Natural killer cell (primary cell): ENCODE data around the gene RAB8B. TPM values are rescaled to one million over a fixed set of nuclear protein-coding genes. Genes with fewer than 3 reads are reported as not detected.

ENCODE experiments used
- ATAC-seq, 3 donors: fragments of 150-1000 bp in 2 of 3; fragments of 200-7000 bp in 1 of 3; cut with Tn5 transposase; 1 replicate in 1 of 3; 2 replicates in 2 of 3; pipeline ENCODE4 v1.10.0; 2021; ENCODE audit warnings: mild to moderate bottlenecking in 2 of 3, moderate library complexity in 2 of 3
- DNase-seq, 2 donors: peaks; one replicate each; pipeline versions ENCODE4 v3.0.0 to v3.0.0-alpha.2; 2013 to 2021; ENCODE audit warnings: mixed read lengths in 1 of 2
- H3K27ac ChIP-seq: one replicate; pipeline ENCODE4 v1.5.1; 2013; ENCODE audit warnings: mild to moderate bottlenecking, low read length
- H3K27me3 ChIP-seq: one replicate; pipeline ENCODE4 v1.6.1; 2013; ENCODE audit warnings: low read length; ENCODE audit not compliant: control insufficient read depth, insufficient read depth
- H3K36me3 ChIP-seq: one replicate; pipeline ENCODE4 v1.6.1; 2013; ENCODE audit warnings: low read length; ENCODE audit not compliant: control insufficient read depth, insufficient read depth
- H3K4me1 ChIP-seq: one replicate; pipeline ENCODE4 v1.6.1; 2013; ENCODE audit warnings: low read length; ENCODE audit not compliant: control insufficient read depth, insufficient read depth
- H3K4me3 ChIP-seq: one replicate; pipeline ENCODE4 v1.5.1; 2013; ENCODE audit warnings: low read length
- H3K9me3 ChIP-seq: one replicate; pipeline ENCODE4 v1.6.1; 2013; ENCODE audit warnings: low read length; ENCODE audit not compliant: control insufficient read depth, insufficient read depth
- H3K27ac Mint-ChIP-seq, 2 donors: one replicate each; pipeline ENCODE4 v1.8.0; 2022; ENCODE audit warnings: mild to moderate bottlenecking in 2 of 2, mixed read lengths in 2 of 2, moderate library complexity in 1 of 2
- H3K27me3 Mint-ChIP-seq, 2 donors: one replicate each; pipeline ENCODE4 v1.8.0; 2022; ENCODE audit warnings: low read depth in 2 of 2, mixed read lengths in 2 of 2
- H3K36me3 Mint-ChIP-seq: one replicate; pipeline ENCODE4 v1.8.0; 2022; ENCODE audit warnings: mixed read lengths
- H3K4me1 Mint-ChIP-seq, 2 donors: one replicate each; pipeline ENCODE4 v1.8.0; 2022; ENCODE audit warnings: mixed read lengths in 2 of 2
- H3K4me3 Mint-ChIP-seq: one replicate; pipeline ENCODE4 v1.8.0; 2022; ENCODE audit warnings: mild to moderate bottlenecking, moderate library complexity, mixed read lengths
- H3K9me3 Mint-ChIP-seq, 2 donors: one replicate each; pipeline ENCODE4 v1.8.0; 2022; ENCODE audit warnings: mixed read lengths in 2 of 2
- CTCF ChIP-seq: fragments of 200-600 bp; IDR thresholded peaks from one replicate; pipeline ENCODE4 v1.8.0; 2022; ENCODE audit warnings: antibody characterized with exemption
- WGBS: methylation state at CpG from one replicate; pipeline ENCODE4 v1.1.7; 2013; ENCODE audit warnings: missing lambda C conversion rate; ENCODE audit not compliant: insufficient coverage; 5-methylcytosine and 5-hydroxymethylcytosine counted together
- intact Hi-C: fragments of 100-400 bp; cut with micrococcal nuclease; formaldehyde crosslinking; loops from one replicate; pipeline ENCODE4 v1.14.2; 2022
- total RNA-seq, 4 donors: library from RNA; stranded (reverse); fragments of 120-200 nt in 1 of 4; gene quantifications; one replicate each; pipeline versions ENCODE4 v1.2.3 to v1.2.4, GENCODE V29; 2013 to 2022

Gene RAB8B
- total RNA-seq, 3 donors from 2014 or later (not counting 1 experiment from before 2014, with no cell fraction given) = 128 to 155 (median 137) TPM

- intact Hi-C loops = no loop called here
- 97% methylated on average over 3 of the region's 3 CpGs for WGBS
- H3K4me3 ChIP-seq = no peak overlapping the region
- H3K36me3 Mint-ChIP-seq = no peaks in the 10 kb centered on the region
- no peak for ATAC-seq
- no peaks in the 10 kb centered on the region for H3K4me1 ChIP-seq
- H3K4me3 Mint-ChIP-seq = no peak overlapping the region
- DNase-seq = no peak
- no peaks in the 10 kb centered on the region for H3K9me3 ChIP-seq
- no peak overlapping the region for H3K27ac ChIP-seq
- H3K27ac Mint-ChIP-seq = no peak overlapping the region
- no peaks in the 10 kb centered on the region for H3K27me3 Mint-ChIP-seq
- no peaks in the 10 kb centered on the region for H3K4me1 Mint-ChIP-seq
- no peak for TF ChIP-seq CTCF
- H3K27me3 ChIP-seq = no peaks in the 10 kb centered on the region
- H3K9me3 Mint-ChIP-seq = no peaks in the 10 kb centered on the region
- no peaks in the 10 kb centered on the region for H3K36me3 ChIP-seq
These were observed 16.5 kb upstream of the RAB8B start for GRCh38 chr15:63172851-63173451.

- 93% methylated on average over 3 of the region's 3 CpGs for WGBS
- no peak overlapping the region for H3K27ac ChIP-seq
- H3K27ac Mint-ChIP-seq = no peak overlapping the region
- no peak for TF ChIP-seq CTCF
- no peaks in the 10 kb centered on the region for H3K36me3 ChIP-seq
- intact Hi-C loops = no loop called here
- no peak overlapping the region for H3K4me3 ChIP-seq
- no peaks in the 10 kb centered on the region for H3K9me3 ChIP-seq
- DNase-seq (no peak), ATAC-seq (no peak)
- no peaks in the 10 kb centered on the region for H3K27me3 Mint-ChIP-seq
- H3K4me1 ChIP-seq = no peaks in the 10 kb centered on the region
- no peaks in the 10 kb centered on the region for H3K27me3 ChIP-seq
- H3K36me3 Mint-ChIP-seq = no peaks in the 10 kb centered on the region
- no peak overlapping the region for H3K4me3 Mint-ChIP-seq
- H3K4me1 Mint-ChIP-seq = no peaks in the 10 kb centered on the region
- H3K9me3 Mint-ChIP-seq = no peaks in the 10 kb centered on the region
These were observed 13.1 kb upstream of the RAB8B start for GRCh38 chr15:63176302-63176701.

- no peaks in the 10 kb centered on the region for H3K4me1 Mint-ChIP-seq
- H3K27ac Mint-ChIP-seq = no peak overlapping the region
- Histone ChIP-seq H3K4me1 (no peaks in the 10 kb centered on the region), H3K27ac (no peak overlapping the region), H3K27me3 (no peaks in the 10 kb centered on the region), H3K9me3 (no peaks in the 10 kb centered on the region), H3K36me3 (no peaks in the 10 kb centered on the region), H3K4me3 (no peak overlapping the region)
- no peaks in the 10 kb centered on the region for H3K36me3 Mint-ChIP-seq
- no peak for ATAC-seq
- no peak for TF ChIP-seq CTCF
- no peaks in the 10 kb centered on the region for H3K27me3 Mint-ChIP-seq
- H3K4me3 Mint-ChIP-seq = no peak overlapping the region
- WGBS = 82% methylated on average over 5 of the region's 5 CpGs
- intact Hi-C loops = no loop called here
- H3K9me3 Mint-ChIP-seq = no peaks in the 10 kb centered on the region
- no peak for DNase-seq
These were observed 11.4 kb upstream of the RAB8B start for GRCh38 chr15:63178034-63178433.

- Histone ChIP-seq H3K9me3 (no peaks in the 10 kb centered on the region), H3K36me3 (no peaks in the 10 kb centered on the region), H3K4me3 (no peak overlapping the region), H3K4me1 (no peaks in the 10 kb centered on the region), H3K27me3 (no peaks in the 10 kb centered on the region), H3K27ac (no peak overlapping the region)
- TF ChIP-seq CTCF = no peak
- ATAC-seq (no peak), DNase-seq (no peak)
- no peaks in the 10 kb centered on the region for H3K4me1 Mint-ChIP-seq
- H3K27me3 Mint-ChIP-seq = no peaks in the 10 kb centered on the region
- no peak overlapping the region for H3K4me3 Mint-ChIP-seq
- no peaks in the 10 kb centered on the region for H3K36me3 Mint-ChIP-seq
- 92% methylated on average over 1 of the region's 2 CpGs for WGBS
- H3K9me3 Mint-ChIP-seq = no peaks in the 10 kb centered on the region
- no peak overlapping the region for H3K27ac Mint-ChIP-seq
- intact Hi-C loops = no loop called here
These were observed 8.7 kb upstream of the RAB8B start for GRCh38 chr15:63180746-63181145.
